SK-N-MC (cell line): Measurements from ENCODE around the gene USP22.
"Not testable (repeated sequence)": the region's sequence is repeated elsewhere in the genome, so short reads cannot be mapped to it uniquely, and the experiment has no call there.

Experiments used
- DNase-seq: peaks from one replicate; pipeline ENCODE4 v3.0.0-alpha.2; 2011; ENCODE audit warnings: low read depth, low spot score
- H3K27ac ChIP-seq: fragments of 200-600 bp; sonication (generic); 2 replicates; pipeline ENCODE4 v1.5.1; 2016; ENCODE audit warnings: mixed run types
- H3K36me3 ChIP-seq: fragments of 200-600 bp; sonication (generic); 2 replicates; pipeline ENCODE4 v1.6.1; 2017; ENCODE audit warnings: antibody characterized with exemption, low read length, mixed read lengths; ENCODE audit not compliant: insufficient read depth
- H3K4me3 ChIP-seq: fragments of 200-600 bp; sonication (generic); 2 replicates; pipeline ENCODE4 v1.5.1; 2016
- H3K9ac ChIP-seq: fragments of 200-600 bp; sonication (generic); 2 replicates; pipeline ENCODE4 v1.8.0; 2017; ENCODE audit warnings: mixed run types, mixed read lengths; ENCODE audit not compliant: insufficient read length
- H3K9me3 ChIP-seq: fragments of 200-600 bp; sonication (generic); 2 replicates; pipeline ENCODE4 v1.6.1; 2017; ENCODE audit warnings: low read depth, mild to moderate bottlenecking, antibody characterized with exemption, low read length, moderate library complexity, mixed read lengths
- EZH2 ChIP-seq: fragments of 200-600 bp; sonication (generic); IDR thresholded peaks from one replicate; pipeline ENCODE4 v1.6.1; 2017; ENCODE audit warnings: antibody characterized with exemption
- FOXP2 ChIP-seq: optimal IDR thresholded peaks from 2 replicates; pipeline ENCODE3; 2011; ENCODE audit warnings: mild to moderate bottlenecking, moderate library complexity; ENCODE audit not compliant: insufficient read depth; ENCODE audit errors: extremely low read length, control extremely low read depth
- POLR2AphosphoS5 ChIP-seq: IDR thresholded peaks from 2 replicates; pipeline ENCODE4 v1.6.1; 2012; ENCODE audit warnings: mild to moderate bottlenecking, low read depth, low read length, borderline replicate concordance

The USP22 gene

GRCh38 chr17:20983359-20983637, 59.5 kb downstream of the USP22 start:
- Histone ChIP-seq H3K27ac (no peak overlapping the region), H3K9ac (no peak overlapping the region)
- no peak for TF ChIP-seq POLR2AphosphoS5
- no peak for TF ChIP-seq EZH2
- TF ChIP-seq FOXP2: no peak

DNA sequence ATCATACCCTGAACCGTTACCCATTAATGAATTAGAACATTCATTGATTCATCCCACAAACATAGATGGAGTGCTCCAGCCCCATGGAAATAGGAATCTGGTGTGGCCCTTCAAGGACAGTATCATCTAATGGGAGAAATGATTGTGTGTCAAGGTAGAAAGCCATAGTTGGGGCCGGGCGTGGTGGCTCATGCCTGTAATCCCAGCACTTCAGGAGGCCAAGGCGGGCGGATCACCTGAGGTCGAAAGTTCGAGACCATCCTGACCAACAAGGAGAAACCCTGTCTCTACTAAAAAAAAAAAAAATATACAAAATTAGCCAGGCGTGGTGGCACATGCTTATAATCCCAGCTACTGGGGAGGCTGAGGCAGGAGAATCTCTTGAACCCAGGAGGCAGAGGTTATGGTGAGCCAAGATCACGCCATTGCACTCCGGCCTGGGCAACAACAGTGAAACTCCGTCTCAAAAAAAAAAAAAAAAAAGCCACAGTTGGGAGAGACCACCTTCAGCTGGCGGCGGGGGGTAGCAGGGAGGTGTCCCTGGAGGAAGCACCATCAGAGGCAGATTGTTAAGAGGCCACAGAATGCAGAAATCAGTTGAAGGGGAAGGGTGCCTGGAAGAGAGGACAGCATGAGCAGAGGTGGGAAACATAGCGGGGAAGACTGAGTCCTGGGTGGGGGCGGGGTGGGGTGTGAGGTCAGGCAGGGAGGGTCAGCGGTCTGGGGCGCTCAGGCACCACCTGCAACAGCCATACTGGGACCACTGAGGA, 60.0 kb downstream of the USP22 start:
- Histone ChIP-seq H3K36me3 (no peaks in the 10 kb centered on the region), H3K27ac (no peak overlapping the region), H3K4me3 (no peak overlapping the region), H3K9me3 (no peaks in the 10 kb centered on the region), H3K9ac (no peak overlapping the region)
- DNase-seq: no peak
- TF ChIP-seq POLR2AphosphoS5 (no peak), EZH2 (no peak), FOXP2 (no peak)

More at GRCh38 chr17:20983359-20983637, 59.5 kb downstream of the USP22 start:
- no peak for DNase-seq
- Histone ChIP-seq H3K4me3 (no peak overlapping the region), H3K9me3 (no peaks in the 10 kb centered on the region), H3K36me3 (no peaks in the 10 kb centered on the region)

DNA sequence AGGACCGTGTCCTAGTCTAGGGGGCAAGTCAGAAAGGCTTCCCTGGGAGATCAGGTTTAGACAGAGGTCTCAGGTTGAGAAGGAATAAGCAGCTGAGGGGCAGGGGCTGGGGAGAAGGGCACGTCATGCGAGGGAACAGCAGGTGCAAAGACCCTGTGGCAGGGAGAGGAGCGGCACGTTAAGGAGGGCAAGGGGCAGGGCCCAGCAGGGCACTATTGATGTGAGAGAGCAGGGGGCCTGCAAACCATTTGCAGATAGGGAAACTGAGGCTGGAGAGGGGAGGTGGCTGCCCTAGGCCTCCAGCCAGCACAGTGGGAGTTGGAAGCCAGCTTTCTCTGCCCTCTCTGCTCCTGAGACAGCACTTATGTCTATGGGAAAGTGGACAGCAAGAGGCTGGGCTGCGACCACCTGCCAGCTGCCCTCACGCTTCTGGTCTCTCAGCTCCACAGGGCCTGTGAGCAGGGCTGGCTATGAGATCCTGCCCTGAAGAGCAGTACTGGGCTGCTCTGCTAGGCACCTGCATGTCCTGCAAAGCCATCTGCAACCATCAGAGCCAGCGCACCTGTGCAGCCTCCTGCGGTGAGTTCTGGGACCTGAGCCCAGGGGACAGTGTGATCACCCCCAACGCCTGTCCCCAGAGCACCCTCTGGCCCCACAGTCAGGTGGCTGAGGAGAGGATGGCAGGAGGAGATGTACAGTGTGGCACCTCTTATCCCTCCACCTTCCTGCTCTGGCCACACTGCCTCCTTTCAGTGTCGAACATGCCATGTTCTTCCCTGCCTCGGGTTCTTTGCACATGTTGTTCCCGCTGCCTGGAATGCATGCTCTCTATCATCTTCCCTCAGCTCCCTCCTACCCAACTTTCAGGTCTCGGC, 61.5 kb downstream of the USP22 start:
- H3K27ac ChIP-seq: no peak overlapping the region
- no peak for TF ChIP-seq FOXP2
- no peak for TF ChIP-seq POLR2AphosphoS5
- no peak for TF ChIP-seq EZH2
- no peak overlapping the region for H3K9ac ChIP-seq
- H3K9me3 ChIP-seq: no peaks in the 10 kb centered on the region
- H3K36me3 ChIP-seq: no peaks in the 10 kb centered on the region
- DNase-seq: no peak
- H3K4me3 ChIP-seq: no peak overlapping the region

- Histone ChIP-seq H3K36me3 (no peaks in the 10 kb centered on the region), H3K4me3 (no peak overlapping the region), H3K9ac (no peak overlapping the region), H3K9me3 (no peaks in the 10 kb centered on the region), H3K27ac (no peak overlapping the region)
- no peak for DNase-seq
- TF ChIP-seq FOXP2 (no peak), POLR2AphosphoS5 (no peak), EZH2 (no peak)
Observed at GRCh38 chr17:20979792-20980083, 63.1 kb downstream of the USP22 start.

- H3K9me3 ChIP-seq, H3K36me3 ChIP-seq, H3K4me3 ChIP-seq, H3K27ac ChIP-seq, DNase-seq, H3K9ac ChIP-seq: not testable (repeated sequence)
Observed at GRCh38 chr17:20979007-20979791, 63.6 kb downstream of the USP22 start.

DNA sequence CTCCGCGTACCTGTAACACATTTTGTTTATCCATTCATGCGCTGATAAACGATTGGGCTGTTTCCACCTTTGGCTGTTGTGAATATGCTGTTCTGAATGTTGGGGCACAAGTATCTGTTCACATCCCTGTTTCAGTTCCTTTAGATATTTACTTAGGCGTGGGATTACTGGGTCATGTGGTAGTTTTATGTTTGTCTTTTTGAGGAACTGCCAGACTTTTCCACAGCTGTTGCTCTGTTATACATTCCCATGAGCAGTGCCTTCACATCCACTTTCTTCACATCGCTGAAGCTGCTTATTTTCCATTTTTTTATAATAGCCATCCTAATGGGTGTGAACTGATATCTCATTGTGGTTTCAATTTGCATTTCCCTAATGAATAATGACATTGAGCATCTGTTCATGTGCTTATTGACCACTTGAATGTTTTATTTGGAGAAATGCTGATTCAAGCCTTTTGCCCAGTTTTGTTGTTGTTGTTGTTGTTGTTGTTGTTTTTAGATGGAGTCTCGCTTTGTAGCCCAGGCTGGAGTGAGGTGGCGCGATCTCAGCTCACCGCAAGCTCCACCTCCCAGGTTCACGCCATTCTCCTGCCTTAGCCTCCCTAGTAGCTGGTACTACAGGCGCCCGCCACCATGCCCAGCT, 65.1 kb downstream of the USP22 start:
- not testable (repeated sequence) for H3K36me3 ChIP-seq, H3K9me3 ChIP-seq, H3K27ac ChIP-seq, DNase-seq, H3K9ac ChIP-seq, H3K4me3 ChIP-seq

DNA sequence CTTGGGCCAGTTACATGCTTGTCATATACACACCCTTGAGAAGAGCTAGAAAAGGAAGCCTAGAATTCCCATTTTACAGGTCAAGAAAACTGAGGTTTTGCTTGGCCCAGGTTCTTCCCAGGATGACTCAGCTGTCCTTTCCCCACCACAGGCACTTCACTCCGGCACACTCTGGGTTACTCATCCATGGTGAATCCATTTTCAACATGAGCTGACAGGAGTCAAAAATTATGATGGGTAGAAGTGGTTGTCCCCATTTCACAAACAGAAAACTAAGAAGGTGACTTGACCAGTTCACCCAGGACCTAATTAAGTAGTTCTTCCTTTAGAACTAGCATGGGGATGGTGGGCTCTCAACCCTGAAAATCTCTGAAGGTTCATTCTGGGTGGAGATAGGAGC, 67.2 kb downstream of the USP22 start:
- Histone ChIP-seq H3K9ac (no peak overlapping the region), H3K9me3 (no peaks in the 10 kb centered on the region), H3K4me3 (no peak overlapping the region), H3K36me3 (no peaks in the 10 kb centered on the region), H3K27ac (no peak overlapping the region)
- no peak for DNase-seq
- TF ChIP-seq POLR2AphosphoS5: no peak
- TF ChIP-seq EZH2: no peak
- TF ChIP-seq FOXP2: no peak

DNA sequence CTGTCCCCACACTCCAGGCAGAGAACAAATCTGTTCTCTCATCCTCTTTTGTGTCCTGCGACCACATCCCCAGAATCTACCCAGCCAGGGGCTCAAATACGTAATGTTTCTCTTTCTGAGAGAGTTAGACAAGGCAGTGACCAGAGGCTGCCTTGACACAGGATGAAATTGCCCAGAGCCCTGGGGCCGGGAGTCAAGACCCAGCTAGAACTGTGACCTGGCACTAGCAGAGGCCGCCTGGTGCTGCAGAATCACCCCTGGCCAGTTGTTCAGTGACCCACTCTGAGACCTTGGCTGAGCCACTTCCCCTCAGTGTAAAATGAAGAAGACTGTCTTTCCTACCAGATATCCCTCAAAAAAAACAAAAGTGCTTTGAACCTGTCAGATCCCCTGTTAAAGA, 72.5 kb downstream of the USP22 start:
- Histone ChIP-seq H3K36me3 (no peaks in the 10 kb centered on the region), H3K9me3 (no peaks in the 10 kb centered on the region), H3K9ac (no peak overlapping the region), H3K27ac (no peak overlapping the region), H3K4me3 (no peak overlapping the region)
- no peak for DNase-seq
- TF ChIP-seq POLR2AphosphoS5 (no peak), EZH2 (no peak), FOXP2 (no peak)
